Stimulated activated CD8-positive, alpha-beta memory T cell treated with anti-CD3 and anti-CD28 coated beads, Interleukin-12 subunit alpha, Interleukin-12 subunit beta, amount 100 ng/mL, for 24 hours (primary cell): ENCODE results near the gene CDK5RAP2.
"Not testable (repeated sequence)": the region's sequence is repeated elsewhere in the genome, so short reads cannot be mapped to it uniquely, and the experiment has no call there.

Experiments used
- DNase-seq: peaks from one replicate; pipeline ENCODE4 v3.0.0-alpha.2; 2020; ENCODE audit errors: extremely low read depth

The CDK5RAP2 gene

GRCh38 chr9:120464887-120465421 is 115.0 kb downstream of the CDK5RAP2 start:
- no peak for DNase-seq

- no peak for DNase-seq
These were observed 115.6 kb downstream of the CDK5RAP2 start for GRCh38 chr9:120464176-120464886.

- no peak for DNase-seq
These were observed 116.2 kb downstream of the CDK5RAP2 start for GRCh38 chr9:120463765-120464164.

GRCh38 chr9:120461677-120462076 is 118.3 kb downstream of the CDK5RAP2 start:
- not testable (repeated sequence) for DNase-seq

- DNase-seq = no peak
These were observed 123.7 kb downstream of the CDK5RAP2 start for GRCh38 chr9:120456218-120456617.

GRCh38 chr9:120454467-120454866 is 125.5 kb downstream of the CDK5RAP2 start:
- no peak for DNase-seq

- DNase-seq = no peak
These were observed 126.2 kb downstream of the CDK5RAP2 start for GRCh38 chr9:120453792-120454191.

- DNase-seq = no peak
These were observed 127.3 kb downstream of the CDK5RAP2 start for GRCh38 chr9:120452631-120453030.

- DNase-seq = no peak
These were observed 129.1 kb downstream of the CDK5RAP2 start for GRCh38 chr9:120450916-120451315.

- DNase-seq = no peak
These were observed 130.4 kb downstream of the CDK5RAP2 start for GRCh38 chr9:120449566-120449965.

GRCh38 chr9:120447959-120448500 is 131.9 kb downstream of the CDK5RAP2 start:
- DNase-seq = no peak

GRCh38 chr9:120446671-120447070 is 133.3 kb downstream of the CDK5RAP2 start:
- no peak for DNase-seq

GRCh38 chr9:120443976-120444375 is 136.0 kb downstream of the CDK5RAP2 start:
- DNase-seq = no peak

- DNase-seq = no peak
These were observed 136.5 kb downstream of the CDK5RAP2 start for GRCh38 chr9:120443489-120443888.

GRCh38 chr9:120442308-120442995 is 137.5 kb downstream of the CDK5RAP2 start:
- DNase-seq = no peak

- no peak for DNase-seq
These were observed 138.3 kb downstream of the CDK5RAP2 start for GRCh38 chr9:120441426-120442307.

GRCh38 chr9:120440791-120441190 is 139.2 kb downstream of the CDK5RAP2 start:
- no peak for DNase-seq

GRCh38 chr9:120439926-120440325 is 140.0 kb downstream of the CDK5RAP2 start:
- DNase-seq = no peak

GRCh38 chr9:120438836-120439546 is 141.0 kb downstream of the CDK5RAP2 start:
- no peak for DNase-seq

GRCh38 chr9:120438111-120438510 is 141.9 kb downstream of the CDK5RAP2 start:
- DNase-seq = no peak

GRCh38 chr9:120436983-120437475 is 142.9 kb downstream of the CDK5RAP2 start:
- no peak for DNase-seq
